HG02588 (cell line): Measurements from ENCODE around the gene NFS1.
"Not testable (repeated sequence)": the region's sequence is repeated elsewhere in the genome, so short reads cannot be mapped to it uniquely, and the experiment has no call there.

Experiments used
- ATAC-seq: cut with Tn5 transposase; IDR thresholded peaks from one replicate; pipeline ENCODE4 v1.9.1; 2021; ENCODE audit warnings: mild to moderate bottlenecking, moderate library complexity; ENCODE audit not compliant: unreplicated experiment

The NFS1 gene

GRCh38 chr20:35729836-35730582 is 30.9 kb upstream of the NFS1 start:
- no peak for ATAC-seq

- no peak for ATAC-seq
Measured at GRCh38 chr20:35729283-35729807, 30.2 kb upstream of the NFS1 start.

GRCh38 chr20:35726842-35727711 is 27.9 kb upstream of the NFS1 start:
- no peak for ATAC-seq

- ATAC-seq = no peak
Measured at GRCh38 chr20:35724321-35725230, 25.4 kb upstream of the NFS1 start.

- not testable (repeated sequence) for ATAC-seq
Measured at GRCh38 chr20:35723652-35724320, 24.6 kb upstream of the NFS1 start.

- ATAC-seq = not testable (repeated sequence)
Measured at GRCh38 chr20:35723275-35723639, 24.1 kb upstream of the NFS1 start.

- no peak for ATAC-seq
Measured at GRCh38 chr20:35721621-35722020, 22.5 kb upstream of the NFS1 start.

GRCh38 chr20:35721219-35721618 is 22.1 kb upstream of the NFS1 start:
- ATAC-seq = no peak

- no peak for ATAC-seq
Measured at GRCh38 chr20:35720165-35721123, 21.3 kb upstream of the NFS1 start.

GRCh38 chr20:35719717-35720116 is 20.6 kb upstream of the NFS1 start:
- no peak for ATAC-seq

- ATAC-seq = no peak
Measured at GRCh38 chr20:35718972-35719635, 20.0 kb upstream of the NFS1 start.

GRCh38 chr20:35718321-35718720 is 19.2 kb upstream of the NFS1 start:
- ATAC-seq = not testable (repeated sequence)

- no peak for ATAC-seq
Measured at GRCh38 chr20:35716330-35716729, 17.2 kb upstream of the NFS1 start.

GRCh38 chr20:35715652-35716051 is 16.5 kb upstream of the NFS1 start:
- no peak for ATAC-seq

GRCh38 chr20:35714127-35714526 is 15.0 kb upstream of the NFS1 start:
- no peak for ATAC-seq

- ATAC-seq = not testable (repeated sequence)
Measured at GRCh38 chr20:35713120-35713519, 14.0 kb upstream of the NFS1 start.

GRCh38 chr20:35711588-35712209 is 12.5 kb upstream of the NFS1 start:
- ATAC-seq = no peak

- no peak for ATAC-seq
Measured at GRCh38 chr20:35710884-35711587, 11.9 kb upstream of the NFS1 start.
